ENCODE data around the gene EMC6. TPM values are rescaled to one million over a fixed set of nuclear protein-coding genes. Genes with fewer than 3 reads are reported as not detected.
"Not testable (repeated sequence)": the region's sequence is repeated elsewhere in the genome, so short reads cannot be mapped to it uniquely, and the experiment has no call there.

Gene EMC6
- total and polyA plus RNA-seq, 2 experiments from 2014 or later = 42.7 to 130 TPM

- Histone ChIP-seq H3K9me2 (replicated peaks; ENCODE audit: insufficient read depth) (no peaks in the 10 kb centered on the region), H3K27me3 (peaks cover 34% of the 10 kb centered on the region)
Measured at GRCh38 chr17:3699951-3700350, 31.3 kb downstream of the EMC6 start.

GRCh38 chr17:3702041-3702539 is 33.5 kb downstream of the EMC6 start:
- not testable (repeated sequence) for DNase-seq (ENCODE audit: low spot score); H3K4me1 ChIP-seq (ENCODE audit: insufficient read depth); H3K27ac ChIP-seq; H3K9me3 ChIP-seq (ENCODE audit: low read depth); H4K20me1 ChIP-seq (ENCODE audit: insufficient read depth, poor library complexity, severe bottlenecking); H3K79me2 ChIP-seq; H3K9me2 ChIP-seq (replicated peaks; ENCODE audit: insufficient read depth); H3K4me3 ChIP-seq; H3K36me3 ChIP-seq (replicated peaks; ENCODE audit: insufficient read depth, low read depth); H3K4me2 ChIP-seq; H2AFZ ChIP-seq
- WGBS (ENCODE audit: low lambda C conversion rate, missing lambda C conversion rate) = 89% methylated on average over 7 of the region's 7 CpGs
- peaks cover 14% of the 10 kb centered on the region for H3K27me3 ChIP-seq

More at GRCh38 chr17:3699951-3700350, 31.3 kb downstream of the EMC6 start:
- WGBS (ENCODE audit: low lambda C conversion rate, missing lambda C conversion rate) = 86% methylated on average over 4 of the region's 4 CpGs
- H3K79me2 ChIP-seq = no peaks in the 10 kb centered on the region
- no peaks in the 10 kb centered on the region for H3K9me3 ChIP-seq (ENCODE audit: low read depth)
- TF ChIP-seq EZH2phosphoT487 (IDR thresholded peaks at IDR 0.05; ENCODE audit: low read depth, severe bottlenecking, unreplicated experiment) (no peak), CTCF (IDR thresholded peaks at IDR 0.05; ENCODE audit: poor library complexity) (no peak), EZH2 (IDR thresholded peaks at IDR 0.05; ENCODE audit: borderline replicate concordance) (no peak)
- no peak overlapping the region for H3K27ac ChIP-seq
- H3K36me3 ChIP-seq (replicated peaks; ENCODE audit: insufficient read depth, low read depth) = no peaks in the 10 kb centered on the region
- no peak overlapping the region for H2AFZ ChIP-seq
- DNase-seq (ENCODE audit: low spot score) = no peak
- peaks cover 5% of the 10 kb centered on the region for H3K4me1 ChIP-seq (ENCODE audit: insufficient read depth)
- no peak overlapping the region for H3K4me2 ChIP-seq
- H4K20me1 ChIP-seq (ENCODE audit: insufficient read depth, poor library complexity, severe bottlenecking) = no peaks in the 10 kb centered on the region
- H3K4me3 ChIP-seq = no peak overlapping the region

- WGBS (ENCODE audit: low lambda C conversion rate, missing lambda C conversion rate) = 86% methylated on average over 20 of the region's 20 CpGs
- Histone ChIP-seq H3K9me2 (replicated peaks; ENCODE audit: insufficient read depth) (no peaks in the 10 kb centered on the region), H3K4me2 (no peak overlapping the region), H3K4me3 (no peak overlapping the region), H3K79me2 (no peaks in the 10 kb centered on the region), H3K4me1 (ENCODE audit: insufficient read depth) (no peaks in the 10 kb centered on the region), H3K27me3 (no peaks in the 10 kb centered on the region), H3K27ac (no peak overlapping the region), H2AFZ (no peak overlapping the region), H4K20me1 (ENCODE audit: insufficient read depth, poor library complexity, severe bottlenecking) (no peaks in the 10 kb centered on the region), H3K9me3 (ENCODE audit: low read depth) (no peaks in the 10 kb centered on the region), H3K36me3 (replicated peaks; ENCODE audit: insufficient read depth, low read depth) (no peaks in the 10 kb centered on the region)
- DNase-seq (ENCODE audit: low spot score) = no peak
- TF ChIP-seq CTCF (IDR thresholded peaks at IDR 0.05; ENCODE audit: poor library complexity) (no peak), EZH2phosphoT487 (IDR thresholded peaks at IDR 0.05; ENCODE audit: low read depth, severe bottlenecking, unreplicated experiment) (no peak), EZH2 (IDR thresholded peaks at IDR 0.05; ENCODE audit: borderline replicate concordance) (no peak)
Measured at GRCh38 chr17:3704931-3705717, 36.5 kb downstream of the EMC6 start.

- not testable (repeated sequence) for DNase-seq (ENCODE audit: low spot score)
Measured at GRCh38 chr17:3705718-3705984, 37.0 kb downstream of the EMC6 start.

More at GRCh38 chr17:3705718-3705984, 37.0 kb downstream of the EMC6 start:
- not testable (repeated sequence) for H3K4me3 ChIP-seq; H2AFZ ChIP-seq; H4K20me1 ChIP-seq (ENCODE audit: insufficient read depth, poor library complexity, severe bottlenecking); H3K27me3 ChIP-seq; H3K4me2 ChIP-seq; H3K27ac ChIP-seq; H3K4me1 ChIP-seq (ENCODE audit: insufficient read depth); H3K36me3 ChIP-seq (replicated peaks; ENCODE audit: insufficient read depth, low read depth); H3K79me2 ChIP-seq; H3K9me2 ChIP-seq (replicated peaks; ENCODE audit: insufficient read depth); H3K9me3 ChIP-seq (ENCODE audit: low read depth)
- WGBS (ENCODE audit: low lambda C conversion rate, missing lambda C conversion rate) = 97% methylated on average over 1 of the region's 1 CpG

Data from hepatocyte (in vitro differentiated cells).